ENCODE results near the gene RNF114. TPM values are rescaled to one million over a fixed set of nuclear protein-coding genes. Genes with fewer than 3 reads are reported as not detected.

The RNF114 gene
- total RNA-seq, 1 experiment from 2014 or later = 72.3 TPM

- Mint-ChIP-seq H3K27ac (ENCODE audit: unreplicated experiment) (no peak overlapping the region), H3K27me3 (ENCODE audit: unreplicated experiment) (peaks cover 31% of the 10 kb centered on the region), H3K4me3 (ENCODE audit: low read depth, unreplicated experiment) (no peak overlapping the region), H3K4me1 (ENCODE audit: low read depth, unreplicated experiment) (peaks cover 16% of the 10 kb centered on the region), H3K36me3 (ENCODE audit: insufficient read depth, unreplicated experiment) (peaks cover 24% of the 10 kb centered on the region), H3K9me3 (ENCODE audit: low read depth, unreplicated experiment) (no peaks in the 10 kb centered on the region)
- DNase-seq = no peak
- BruUV-seq (replicated peaks) = no TSS peak
- CTCF ChIA-PET = interaction anchor here (0.5 kb wide), 1 partner anchor 147 kb away, joined by 3 read pairs; no protein-coding TSS in a partner anchor
- TF ChIP-seq, protein P1, sequence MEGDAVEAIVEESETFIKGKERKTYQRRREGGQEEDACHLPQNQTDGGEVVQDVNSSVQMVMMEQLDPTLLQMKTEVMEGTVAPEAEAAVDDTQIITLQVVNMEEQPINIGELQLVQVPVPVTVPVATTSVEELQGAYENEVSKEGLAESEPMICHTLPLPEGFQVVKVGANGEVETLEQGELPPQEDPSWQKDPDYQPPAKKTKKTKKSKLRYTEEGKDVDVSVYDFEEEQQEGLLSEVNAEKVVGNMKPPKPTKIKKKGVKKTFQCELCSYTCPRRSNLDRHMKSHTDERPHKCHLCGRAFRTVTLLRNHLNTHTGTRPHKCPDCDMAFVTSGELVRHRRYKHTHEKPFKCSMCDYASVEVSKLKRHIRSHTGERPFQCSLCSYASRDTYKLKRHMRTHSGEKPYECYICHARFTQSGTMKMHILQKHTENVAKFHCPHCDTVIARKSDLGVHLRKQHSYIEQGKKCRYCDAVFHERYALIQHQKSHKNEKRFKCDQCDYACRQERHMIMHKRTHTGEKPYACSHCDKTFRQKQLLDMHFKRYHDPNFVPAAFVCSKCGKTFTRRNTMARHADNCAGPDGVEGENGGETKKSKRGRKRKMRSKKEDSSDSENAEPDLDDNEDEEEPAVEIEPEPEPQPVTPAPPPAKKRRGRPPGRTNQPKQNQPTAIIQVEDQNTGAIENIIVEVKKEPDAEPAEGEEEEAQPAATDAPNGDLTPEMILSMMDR (IDR thresholded peaks at IDR 0.05; ENCODE audit: unreplicated experiment) = no peak
- intact Hi-C loops (cut with micrococcal nuclease; ENCODE audit: unreplicated experiment) = no loop called here
Measured at GRCh38 chr20:49985617-49986016, 49.4 kb downstream of the RNF114 start.

- no TSS peak for BruUV-seq (replicated peaks)
- peaks cover 11% of the 10 kb centered on the region for H3K4me1 Mint-ChIP-seq (ENCODE audit: low read depth, unreplicated experiment)
- H3K27me3 Mint-ChIP-seq (ENCODE audit: unreplicated experiment) = peaks cover 29% of the 10 kb centered on the region
- DNase-seq = no peak
- H3K27ac Mint-ChIP-seq (ENCODE audit: unreplicated experiment) = no peak overlapping the region
- H3K9me3 Mint-ChIP-seq (ENCODE audit: low read depth, unreplicated experiment) = no peaks in the 10 kb centered on the region
- intact Hi-C loops (cut with micrococcal nuclease; ENCODE audit: unreplicated experiment) = no loop called here
- H3K36me3 Mint-ChIP-seq (ENCODE audit: insufficient read depth, unreplicated experiment) = peaks cover 24% of the 10 kb centered on the region
- CTCF ChIA-PET = interaction anchor here (0.5 to 1.1 kb wide), 2 partner anchors 85 to 147 kb away, joined by 3 read pairs; no protein-coding TSS in a partner anchor
- TF ChIP-seq, protein P1 (IDR thresholded peaks at IDR 0.05; ENCODE audit: unreplicated experiment) = no peak
- no peak overlapping the region for H3K4me3 Mint-ChIP-seq (ENCODE audit: low read depth, unreplicated experiment)
Measured at GRCh38 chr20:49986049-49986448, 49.9 kb downstream of the RNF114 start.

DNA sequence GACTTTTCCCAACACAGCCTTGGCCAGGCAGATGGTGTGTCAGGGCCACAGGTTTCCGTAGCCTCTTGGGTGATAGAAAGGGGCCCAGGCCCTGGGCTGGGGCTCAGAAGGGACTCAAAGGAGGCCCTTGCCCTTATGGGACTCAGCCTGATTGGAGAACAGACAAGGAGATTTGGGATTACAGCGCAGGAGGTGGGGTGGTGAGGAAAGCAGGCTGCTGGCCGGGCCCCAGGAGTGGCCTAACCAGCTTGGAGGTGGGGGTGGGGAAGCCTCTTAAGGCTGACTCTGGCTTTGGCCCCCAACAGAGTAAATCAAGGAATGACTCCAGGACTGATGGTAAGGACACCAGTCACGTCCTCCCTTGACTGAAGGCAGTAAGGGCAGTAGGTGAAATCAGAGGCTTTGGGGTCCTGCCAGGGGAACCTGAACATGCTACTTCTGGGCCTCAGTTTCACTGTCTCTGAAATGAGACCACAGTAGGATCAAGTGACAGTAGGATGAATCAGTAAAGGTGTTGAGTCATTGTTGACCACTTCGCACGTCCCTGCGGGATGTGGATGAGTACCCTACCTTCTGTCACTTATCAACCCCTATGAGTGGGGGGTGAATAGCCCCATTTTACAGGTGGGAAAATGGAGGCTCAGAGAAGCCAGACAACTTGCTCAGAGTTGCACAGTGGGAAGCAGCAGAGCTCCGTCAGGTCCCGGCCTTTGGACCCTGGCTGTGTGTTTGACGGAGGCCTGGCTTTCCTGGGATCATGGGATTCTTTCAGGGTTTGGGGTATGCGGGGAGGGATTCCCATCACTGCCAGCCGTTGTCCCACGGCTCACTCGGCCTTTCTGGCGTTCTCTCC is 51.0 kb downstream of the RNF114 start:
- CTCF ChIA-PET = interaction anchor here (0.6 to 1.1 kb wide), 4 partner anchors 11 to 84 kb away, joined by 3 to 5 read pairs (median 3); no protein-coding TSS in a partner anchor
- H3K4me1 Mint-ChIP-seq (ENCODE audit: low read depth, unreplicated experiment) = peaks cover 3% of the 10 kb centered on the region
- BruUV-seq (replicated peaks) = no TSS peak
- no peak for DNase-seq
- peaks cover 21% of the 10 kb centered on the region for H3K36me3 Mint-ChIP-seq (ENCODE audit: insufficient read depth, unreplicated experiment)
- TF ChIP-seq, protein P1 (IDR thresholded peaks at IDR 0.05; ENCODE audit: unreplicated experiment) = no peak
- no peak overlapping the region for H3K27ac Mint-ChIP-seq (ENCODE audit: unreplicated experiment)
- peaks cover 17% of the 10 kb centered on the region for H3K27me3 Mint-ChIP-seq (ENCODE audit: unreplicated experiment)
- no peak overlapping the region for H3K4me3 Mint-ChIP-seq (ENCODE audit: low read depth, unreplicated experiment)
- intact Hi-C loops (cut with micrococcal nuclease; ENCODE audit: unreplicated experiment) = no loop called here
- no peaks in the 10 kb centered on the region for H3K9me3 Mint-ChIP-seq (ENCODE audit: low read depth, unreplicated experiment)

GRCh38 chr20:49987868-49988690 is 51.9 kb downstream of the RNF114 start:
- TF ChIP-seq, protein P1 (IDR thresholded peaks at IDR 0.05; ENCODE audit: unreplicated experiment) = no peak
- no peaks in the 10 kb centered on the region for H3K9me3 Mint-ChIP-seq (ENCODE audit: low read depth, unreplicated experiment)

More at GRCh38 chr20:49987868-49988690, 51.9 kb downstream of the RNF114 start:
- Mint-ChIP-seq H3K27me3 (ENCODE audit: unreplicated experiment) (peaks cover 12% of the 10 kb centered on the region), H3K27ac (ENCODE audit: unreplicated experiment) (no peak overlapping the region), H3K36me3 (ENCODE audit: insufficient read depth, unreplicated experiment) (peaks cover 13% of the 10 kb centered on the region), H3K4me3 (ENCODE audit: low read depth, unreplicated experiment) (no peak overlapping the region), H3K4me1 (ENCODE audit: low read depth, unreplicated experiment) (no peaks in the 10 kb centered on the region)
- intact Hi-C loops (cut with micrococcal nuclease; ENCODE audit: unreplicated experiment) = no loop called here
- CTCF ChIA-PET = interaction anchor here (0.5 to 0.9 kb wide), 3 partner anchors 46 to 191 kb away, joined by 3 to 7 read pairs (median 5); no protein-coding TSS in a partner anchor
- DNase-seq = no peak
- no TSS peak for BruUV-seq (replicated peaks)

Measured in Calu3 (cell line).